ENCODE measurements around the gene ZNF770. TPM values are rescaled to one million over a fixed set of nuclear protein-coding genes. Genes with fewer than 3 reads are reported as not detected.
A peak's percentile ranks its signal among the peaks of the same experiment; 100 is the strongest.

Gene ZNF770
- total and polyA plus RNA-seq, 9 of the 15 experiments (the other 6 are each of a cell fraction or from before 2014, with no cell fraction given): 3.4 to 50.8 (median 40.3) TPM

DNA sequence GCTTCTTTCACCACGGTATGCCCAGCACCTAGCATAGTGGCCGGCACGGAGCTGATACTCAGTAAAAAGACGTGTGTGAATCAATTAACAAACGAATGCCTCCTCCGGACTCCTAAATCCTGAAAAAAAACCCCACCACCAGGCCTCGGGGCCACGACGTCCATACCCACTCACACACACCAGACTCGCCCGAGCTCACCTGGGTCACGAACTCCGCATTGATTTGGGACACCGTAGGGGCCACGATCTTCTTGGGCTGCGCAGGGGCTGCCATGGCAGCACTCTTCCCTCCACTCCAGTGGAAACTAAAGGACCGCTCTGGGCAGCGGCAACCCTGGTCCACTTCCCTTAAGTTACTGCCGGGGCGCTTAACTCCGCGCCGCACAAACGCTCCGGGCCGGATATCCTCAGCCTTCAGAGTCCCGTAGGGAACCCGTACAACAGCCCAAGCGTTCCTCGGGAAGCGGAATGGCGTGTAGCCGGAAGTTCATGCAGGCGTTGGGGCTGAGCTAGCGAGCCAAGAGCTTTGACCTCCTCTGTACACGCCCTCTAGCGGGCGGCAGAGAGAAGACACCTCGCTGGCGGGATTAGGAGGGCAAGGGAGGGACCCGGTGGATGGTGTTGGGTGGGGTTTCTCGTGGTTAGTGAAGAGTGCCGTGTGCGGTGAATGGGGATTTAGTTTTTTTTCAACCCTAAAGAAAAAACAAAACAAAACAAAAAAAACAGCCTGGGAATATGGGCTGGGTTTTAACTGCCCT, 18.6 kb downstream of the ZNF770 start, which contains the start of gene AQR (continued):
- TF ChIP-seq, protein P1, sequence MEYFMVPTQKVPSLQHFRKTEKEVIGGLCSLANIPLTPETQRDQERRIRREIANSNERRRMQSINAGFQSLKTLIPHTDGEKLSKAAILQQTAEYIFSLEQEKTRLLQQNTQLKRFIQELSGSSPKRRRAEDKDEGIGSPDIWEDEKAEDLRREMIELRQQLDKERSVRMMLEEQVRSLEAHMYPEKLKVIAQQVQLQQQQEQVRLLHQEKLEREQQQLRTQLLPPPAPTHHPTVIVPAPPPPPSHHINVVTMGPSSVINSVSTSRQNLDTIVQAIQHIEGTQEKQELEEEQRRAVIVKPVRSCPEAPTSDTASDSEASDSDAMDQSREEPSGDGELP (CRISPR knock-in tag; IDR thresholded peaks at IDR 0.05; ENCODE audit: borderline replicate concordance): peak; percentile 87
- TF ChIP-seq EHMT2 (IDR thresholded peaks at IDR 0.05): 0 out of 2 replicates have a peak, but pooled peaks have one; percentile 14
- no peak for TF ChIP-seq NR1H2 (CRISPR knock-in tag; IDR thresholded peaks at IDR 0.05)
- TF ChIP-seq CREB1 (IDR thresholded peaks at IDR 0.05): peak; percentile 73
- TF ChIP-seq CREB1 (CRISPR knock-in tag; IDR thresholded peaks at IDR 0.05): peak; percentile 79
- TF ChIP-seq, protein P2, sequence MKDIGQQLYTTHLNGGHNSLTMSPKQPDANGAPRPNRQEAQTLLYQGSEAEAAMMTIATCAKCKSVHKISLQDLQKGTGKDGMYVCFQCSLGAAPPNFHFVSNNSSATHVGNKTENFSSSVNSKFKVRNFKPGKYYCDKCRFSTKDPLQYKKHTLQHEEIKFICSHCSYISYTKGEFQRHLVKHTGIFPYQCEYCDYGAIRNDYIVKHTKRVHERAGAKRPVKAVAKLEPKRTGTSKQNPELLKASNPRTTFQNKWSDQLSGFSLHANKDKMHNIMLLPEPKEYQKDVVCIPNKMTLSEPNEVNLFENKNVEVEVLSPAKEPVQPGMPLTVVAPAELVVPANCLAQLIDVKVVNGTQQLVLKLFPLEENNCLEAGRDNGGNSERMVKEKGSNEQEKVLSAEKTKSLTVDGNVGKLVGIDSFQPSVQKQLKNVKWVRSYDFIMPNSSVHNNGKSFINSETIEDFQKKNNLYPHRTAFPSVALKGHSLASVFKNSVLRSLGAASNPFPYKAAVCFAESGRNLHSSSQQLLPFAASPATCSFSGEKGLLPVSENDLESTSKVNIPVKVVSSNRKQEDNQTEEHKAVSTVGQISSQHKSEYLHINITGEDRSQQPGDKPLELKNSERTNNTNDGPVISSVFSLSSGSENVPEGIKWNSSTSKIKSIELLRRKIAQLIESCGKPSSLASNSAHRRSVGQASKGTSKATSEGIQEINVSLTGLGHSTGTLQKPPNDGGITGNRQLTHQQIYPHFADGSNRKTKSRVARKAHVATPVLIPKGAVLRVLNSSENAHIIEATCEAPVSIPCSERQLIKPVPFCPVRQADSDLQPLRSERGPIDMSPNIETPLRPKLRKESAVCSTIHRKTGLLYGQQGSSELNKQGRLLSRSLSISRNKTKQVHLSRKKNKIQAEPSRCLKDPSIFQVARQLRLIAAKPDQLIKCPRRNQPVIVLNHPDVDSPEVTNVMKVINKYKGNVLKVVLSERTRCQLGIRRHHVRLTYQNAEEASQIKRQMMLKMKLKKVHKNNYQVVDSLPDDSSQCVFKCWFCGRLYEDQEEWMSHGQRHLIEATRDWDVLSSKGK (CRISPR knock-in tag; IDR thresholded peaks at IDR 0.05): no peak
- TF ChIP-seq TARDBP (IDR thresholded peaks at IDR 0.05): 0 out of 2 replicates have a peak, but pooled peaks have one; percentile 85
- TF ChIP-seq, protein P3, sequence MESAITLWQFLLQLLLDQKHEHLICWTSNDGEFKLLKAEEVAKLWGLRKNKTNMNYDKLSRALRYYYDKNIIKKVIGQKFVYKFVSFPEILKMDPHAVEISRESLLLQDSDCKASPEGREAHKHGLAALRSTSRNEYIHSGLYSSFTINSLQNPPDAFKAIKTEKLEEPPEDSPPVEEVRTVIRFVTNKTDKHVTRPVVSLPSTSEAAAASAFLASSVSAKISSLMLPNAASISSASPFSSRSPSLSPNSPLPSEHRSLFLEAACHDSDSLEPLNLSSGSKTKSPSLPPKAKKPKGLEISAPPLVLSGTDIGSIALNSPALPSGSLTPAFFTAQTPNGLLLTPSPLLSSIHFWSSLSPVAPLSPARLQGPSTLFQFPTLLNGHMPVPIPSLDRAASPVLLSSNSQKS (CRISPR knock-in tag; IDR thresholded peaks at IDR 0.05): no peak
- no peak for TF ChIP-seq ZNF408 (CRISPR knock-in tag; IDR thresholded peaks at IDR 0.05; ENCODE audit: low read depth)
- TF ChIP-seq TCF7L2 (IDR thresholded peaks at IDR 0.05; ENCODE audit: low read depth, low read length): 0 out of 2 replicates have a peak, but pooled peaks have one; percentile 14
- TF ChIP-seq ZNF311 (CRISPR knock-in tag; IDR thresholded peaks at IDR 0.05): no peak
- TF ChIP-seq ADNP (tag; IDR thresholded peaks at IDR 0.05): no peak
- TF ChIP-seq, protein P4, sequence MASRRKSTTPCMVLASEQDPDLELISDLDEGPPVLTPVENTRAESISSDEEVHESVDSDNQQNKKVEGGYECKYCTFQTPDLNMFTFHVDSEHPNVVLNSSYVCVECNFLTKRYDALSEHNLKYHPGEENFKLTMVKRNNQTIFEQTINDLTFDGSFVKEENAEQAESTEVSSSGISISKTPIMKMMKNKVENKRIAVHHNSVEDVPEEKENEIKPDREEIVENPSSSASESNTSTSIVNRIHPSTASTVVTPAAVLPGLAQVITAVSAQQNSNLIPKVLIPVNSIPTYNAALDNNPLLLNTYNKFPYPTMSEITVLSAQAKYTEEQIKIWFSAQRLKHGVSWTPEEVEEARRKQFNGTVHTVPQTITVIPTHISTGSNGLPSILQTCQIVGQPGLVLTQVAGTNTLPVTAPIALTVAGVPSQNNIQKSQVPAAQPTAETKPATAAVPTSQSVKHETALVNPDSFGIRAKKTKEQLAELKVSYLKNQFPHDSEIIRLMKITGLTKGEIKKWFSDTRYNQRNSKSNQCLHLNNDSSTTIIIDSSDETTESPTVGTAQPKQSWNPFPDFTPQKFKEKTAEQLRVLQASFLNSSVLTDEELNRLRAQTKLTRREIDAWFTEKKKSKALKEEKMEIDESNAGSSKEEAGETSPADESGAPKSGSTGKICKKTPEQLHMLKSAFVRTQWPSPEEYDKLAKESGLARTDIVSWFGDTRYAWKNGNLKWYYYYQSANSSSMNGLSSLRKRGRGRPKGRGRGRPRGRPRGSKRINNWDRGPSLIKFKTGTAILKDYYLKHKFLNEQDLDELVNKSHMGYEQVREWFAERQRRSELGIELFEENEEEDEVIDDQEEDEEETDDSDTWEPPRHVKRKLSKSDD (conservative IDR thresholded peaks at IDR 0.05; ENCODE audit: low read length): no peak; the same call in 1 of the 2 replicates
- no peak for TF ChIP-seq KLF13 (tag; IDR thresholded peaks at IDR 0.05; ENCODE audit: borderline replicate concordance, low read depth)
- no peak for TF ChIP-seq HNRNPUL1 (IDR thresholded peaks at IDR 0.05; ENCODE audit: low read length)
- TF ChIP-seq, protein P5, sequence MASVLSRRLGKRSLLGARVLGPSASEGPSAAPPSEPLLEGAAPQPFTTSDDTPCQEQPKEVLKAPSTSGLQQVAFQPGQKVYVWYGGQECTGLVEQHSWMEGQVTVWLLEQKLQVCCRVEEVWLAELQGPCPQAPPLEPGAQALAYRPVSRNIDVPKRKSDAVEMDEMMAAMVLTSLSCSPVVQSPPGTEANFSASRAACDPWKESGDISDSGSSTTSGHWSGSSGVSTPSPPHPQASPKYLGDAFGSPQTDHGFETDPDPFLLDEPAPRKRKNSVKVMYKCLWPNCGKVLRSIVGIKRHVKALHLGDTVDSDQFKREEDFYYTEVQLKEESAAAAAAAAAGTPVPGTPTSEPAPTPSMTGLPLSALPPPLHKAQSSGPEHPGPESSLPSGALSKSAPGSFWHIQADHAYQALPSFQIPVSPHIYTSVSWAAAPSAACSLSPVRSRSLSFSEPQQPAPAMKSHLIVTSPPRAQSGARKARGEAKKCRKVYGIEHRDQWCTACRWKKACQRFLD (CRISPR knock-in tag; IDR thresholded peaks at IDR 0.05): 0 out of 2 replicates have a peak, but pooled peaks have one; percentile 39
- TF ChIP-seq SIX5 (IDR thresholded peaks at IDR 0.05; ENCODE audit: borderline replicate concordance in 1 of 2, insufficient read depth in 1 of 2, low read depth in 1 of 2, low read length in 2 of 2): peak; percentile 57 to 64; a peak in 3 of 4 replicates

Data from K562 (cell line).